Measurements from ENCODE around the gene PSMA5. TPM values are rescaled to one million over a fixed set of nuclear protein-coding genes. Genes with fewer than 3 reads are reported as not detected.

Gene PSMA5
- total and polyA plus RNA-seq, 2 of the 4 experiments (the other 2 are of a cell fraction) = 75.5 to 107 TPM

DNA sequence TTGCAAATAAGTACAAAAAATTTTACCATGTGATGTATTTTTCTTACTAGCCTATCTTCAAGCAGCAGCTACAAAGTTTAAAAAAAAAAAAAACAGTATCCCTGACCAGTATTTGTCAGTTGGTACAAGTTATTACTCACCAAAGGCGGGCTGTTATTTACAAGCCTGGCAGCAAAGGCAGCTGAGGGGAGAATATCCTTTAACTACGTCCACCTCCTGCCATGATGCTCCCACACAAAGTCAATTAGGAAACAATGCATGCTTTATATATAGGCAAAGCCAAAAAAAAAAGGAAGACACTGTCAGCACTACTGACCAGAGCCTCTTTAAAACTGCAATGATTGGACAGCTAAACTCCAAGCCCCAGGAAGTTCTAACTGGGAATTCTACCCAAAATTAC, 13.7 kb downstream of the PSMA5 start:
- BruUV-seq (replicated peaks) = no TSS peak

More for the DNA sequence above, 13.7 kb downstream of the PSMA5 start:
- DNase-seq (no peak), ATAC-seq (ENCODE audit: low read depth) (no peak)
- Histone ChIP-seq H3K4me2 (ENCODE audit: low read depth, low read length) (no peak overlapping the region), H2BK15ac (ENCODE audit: low read depth, low read length) (no peak overlapping the region), H3K56ac (ENCODE audit: extremely low read depth, insufficient read depth, low read length) (no peak overlapping the region), H4K8ac (ENCODE audit: low read depth in 2 of 2, low read length in 2 of 2) (no peak overlapping the region), H3K27ac (ENCODE audit: insufficient read depth, low read length) (no peak overlapping the region), H2AFZ (replicated peaks; ENCODE audit: low read length, poor library complexity) (no peak overlapping the region), H3K4me1 (ENCODE audit: control insufficient read depth, insufficient read depth, low read length) (peaks cover 4% of the 10 kb centered on the region), H3K14ac (replicated peaks; ENCODE audit: low read depth, low read length) (no peak overlapping the region), H2BK20ac (ENCODE audit: low read depth, low read length) (no peak overlapping the region), H3K9ac (ENCODE audit: low read depth, low read length) (no peak overlapping the region), H3K23ac (ENCODE audit: low read depth, low read length) (no peak overlapping the region), H3K36me3 (ENCODE audit: control insufficient read depth, insufficient read depth, low read length) (peaks cover 44% of the 10 kb centered on the region), H2AK5ac (ENCODE audit: low read depth, low read length) (no peak overlapping the region), H4K5ac (ENCODE audit: low read depth, low read length) (no peak overlapping the region), H3K9me1 (ENCODE audit: insufficient read depth, low read length) (peaks cover 7% of the 10 kb centered on the region; the same call in 1 of the 2 replicates), H3K4ac (ENCODE audit: low read depth, low read length) (no peak overlapping the region), H3K27me3 (ENCODE audit: control insufficient read depth, insufficient read depth, low read length) (no peaks in the 10 kb centered on the region), H2AK9ac (replicated peaks; ENCODE audit: low read depth, low read length, poor library complexity) (no peak overlapping the region), H4K91ac (ENCODE audit: insufficient read depth, low read depth, low read length) (no peak overlapping the region), H3K18ac (ENCODE audit: low read depth, low read length) (no peak overlapping the region), H3K4me3 (ENCODE audit: insufficient read depth, low read depth, low read length) (no peak overlapping the region), H2BK5ac (ENCODE audit: low read depth, low read length, poor library complexity, severe bottlenecking) (no peak overlapping the region), H2BK120ac (ENCODE audit: low read depth, low read length) (no peak overlapping the region), H3K9me3 (ENCODE audit: control insufficient read depth, insufficient read depth, low read length) (no peaks in the 10 kb centered on the region), H3K79me1 (ENCODE audit: low read depth in 1 of 2, low read length in 2 of 2) (peaks cover 31 to 52% of the 10 kb centered on the region in 2 experiments), H4K20me1 (ENCODE audit: insufficient read depth, low read length) (peaks cover 17% of the 10 kb centered on the region; the same call in 1 of the 2 replicates)
- CTCF ChIA-PET = interaction anchor here (0.7 kb wide), 1 partner anchor 86 kb away, joined by 5 read pairs; no protein-coding TSS in a partner anchor
- in situ Hi-C loops (cut with MboI; ENCODE audit: low sequenced_read_pairs) = no loop called here
- intact Hi-C loops (cut with micrococcal nuclease) = no loop called here
- TF ChIP-seq RFX5 (IDR thresholded peaks at IDR 0.05; ENCODE audit: low read depth, low read length) (no peak), POLR2A (IDR thresholded peaks at IDR 0.05; ENCODE audit: low read depth, low read length) (no peak), RCOR1 (IDR thresholded peaks at IDR 0.05; ENCODE audit: insufficient replicate concordance, low read length) (no peak), CEBPB (IDR thresholded peaks at IDR 0.05; ENCODE audit: low read depth, low read length) (no peak), MAFK (IDR thresholded peaks at IDR 0.05; ENCODE audit: low read depth, low read length) (no peak), SMC3 (IDR thresholded peaks at IDR 0.05; ENCODE audit: low read depth, low read length) (no peak), FOS (IDR thresholded peaks at IDR 0.05; ENCODE audit: low read depth, low read length) (no peak), CHD1 (IDR thresholded peaks at IDR 0.05; ENCODE audit: low read depth, low read length) (no peak)
- TF ChIP-seq, protein P1, sequence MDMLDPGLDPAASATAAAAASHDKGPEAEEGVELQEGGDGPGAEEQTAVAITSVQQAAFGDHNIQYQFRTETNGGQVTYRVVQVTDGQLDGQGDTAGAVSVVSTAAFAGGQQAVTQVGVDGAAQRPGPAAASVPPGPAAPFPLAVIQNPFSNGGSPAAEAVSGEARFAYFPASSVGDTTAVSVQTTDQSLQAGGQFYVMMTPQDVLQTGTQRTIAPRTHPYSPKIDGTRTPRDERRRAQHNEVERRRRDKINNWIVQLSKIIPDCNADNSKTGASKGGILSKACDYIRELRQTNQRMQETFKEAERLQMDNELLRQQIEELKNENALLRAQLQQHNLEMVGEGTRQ (IDR thresholded peaks at IDR 0.05; ENCODE audit: low read depth, low read length) = no peak
- POLR2A ChIA-PET (ENCODE audit: unreplicated experiment) = no interaction called here
- dilution Hi-C loops (cut with HindIII; ENCODE audit: low sequenced_read_pairs, unreplicated experiment) = no loop called here
- WGBS, 2 experiments (ENCODE audit: extremely low coverage in 2 of 2, insufficient read length in 1 of 2) = no CpG with 5 or more reads among the region's 2 CpGs
